CD4-positive, alpha-beta T cell treated with Interleukin-6 at 100 ng/mL for 8 hours (primary cell): ENCODE results near the gene ABCB9.
A peak's percentile ranks its signal among the peaks of the same experiment; 100 is the strongest.
"Not testable (repeated sequence)": the region's sequence is repeated elsewhere in the genome, so short reads cannot be mapped to it uniquely, and the experiment has no call there.

Experiments
- DNase-seq: peaks from one replicate; pipeline ENCODE4 v3.0.0-alpha.2; 2020; ENCODE audit warnings: mixed read lengths, low spot score

ABCB9 gene

GRCh38 chr12:122895320-122895703 is 71.0 kb downstream of the ABCB9 start:
- DNase-seq: no peak

- DNase-seq: peak; percentile 30
Measured at GRCh38 chr12:122894193-122895121, 71.8 kb downstream of the ABCB9 start.

- no peak for DNase-seq
Measured at GRCh38 chr12:122893208-122894153, 72.8 kb downstream of the ABCB9 start.

GRCh38 chr12:122892724-122893123 is 73.5 kb downstream of the ABCB9 start:
- not testable (repeated sequence) for DNase-seq

- DNase-seq: no peak
Measured at GRCh38 chr12:122891661-122892525, 74.4 kb downstream of the ABCB9 start.

GRCh38 chr12:122889761-122890520 is 76.3 kb downstream of the ABCB9 start:
- DNase-seq: no peak

- peak; percentile 54 for DNase-seq
Measured at GRCh38 chr12:122888232-122888752, 78.0 kb downstream of the ABCB9 start.

GRCh38 chr12:122887819-122888212 is 78.4 kb downstream of the ABCB9 start:
- no peak for DNase-seq

GRCh38 chr12:122886851-122887818 is 79.1 kb downstream of the ABCB9 start:
- peak; percentile 15 for DNase-seq

- DNase-seq: no peak
Measured at GRCh38 chr12:122886161-122886560, 80.1 kb downstream of the ABCB9 start.

GRCh38 chr12:122884860-122885259 is 81.4 kb downstream of the ABCB9 start:
- no peak for DNase-seq

- DNase-seq: no peak
Measured at GRCh38 chr12:122884091-122884826, 82.0 kb downstream of the ABCB9 start.

GRCh38 chr12:122882908-122883558 is 83.2 kb downstream of the ABCB9 start:
- DNase-seq: no peak

- peak; percentile 24 for DNase-seq
Measured at GRCh38 chr12:122880668-122881067, 85.6 kb downstream of the ABCB9 start.

- no peak for DNase-seq
Measured at GRCh38 chr12:122880155-122880667, 86.1 kb downstream of the ABCB9 start.
